SIG-M5 (cell line): ENCODE data around the gene TMEM120B.

Experiments
- DNase-seq: peaks from one replicate; lab custom pipeline; 2025; lab: John Stamatoyannopoulos, UW

Gene TMEM120B

DNA sequence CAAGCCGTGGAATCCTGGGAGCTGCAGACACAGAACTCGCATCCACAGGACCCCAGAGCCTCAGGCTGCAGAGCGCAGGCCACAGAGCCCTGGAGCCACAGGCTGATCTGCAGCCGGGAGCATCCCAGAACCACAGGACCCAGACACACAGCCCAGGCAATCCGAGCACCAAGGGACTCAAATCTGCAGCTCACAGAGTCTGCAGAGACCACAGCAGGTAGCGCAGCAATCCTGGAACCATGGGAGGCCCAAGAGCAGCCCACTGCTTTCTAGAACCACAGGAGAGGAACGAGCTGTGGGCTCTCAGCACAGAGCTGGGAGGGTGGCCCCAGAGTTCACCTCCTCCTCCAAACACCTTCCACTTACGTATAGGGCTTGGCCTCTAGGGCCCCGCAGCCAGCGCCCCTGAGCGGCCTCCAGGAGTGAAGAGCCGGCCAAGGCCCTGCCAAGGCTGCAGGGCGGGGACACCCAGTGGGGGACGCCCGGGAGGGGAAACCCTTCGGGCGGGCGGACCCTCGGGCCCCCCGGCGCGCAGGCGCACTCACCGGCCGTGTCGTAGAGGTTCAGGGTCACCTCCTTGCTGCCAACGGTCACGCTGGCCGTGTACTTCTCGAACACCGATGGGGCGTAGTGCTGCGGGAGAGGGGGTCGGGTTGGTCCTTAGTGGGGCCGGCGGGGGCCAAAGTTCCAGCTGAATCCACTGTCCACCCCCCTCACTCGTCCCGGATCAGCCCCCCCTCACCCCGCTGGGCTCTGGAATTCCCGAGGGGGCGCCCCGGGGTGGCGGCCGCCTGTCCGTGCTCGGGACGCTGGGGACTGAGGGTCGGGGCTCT is 80.3 kb downstream of the TMEM120B start:
- no peak for DNase-seq

- no peak for DNase-seq
Observed at GRCh38 chr12:121793440-121793837, 80.9 kb downstream of the TMEM120B start, which contains the start of gene RHOF. Gene RHOF (minus strand): TSS chr12:121793688. CDS start chr12:121793633, 55 bp downstream.

DNA sequence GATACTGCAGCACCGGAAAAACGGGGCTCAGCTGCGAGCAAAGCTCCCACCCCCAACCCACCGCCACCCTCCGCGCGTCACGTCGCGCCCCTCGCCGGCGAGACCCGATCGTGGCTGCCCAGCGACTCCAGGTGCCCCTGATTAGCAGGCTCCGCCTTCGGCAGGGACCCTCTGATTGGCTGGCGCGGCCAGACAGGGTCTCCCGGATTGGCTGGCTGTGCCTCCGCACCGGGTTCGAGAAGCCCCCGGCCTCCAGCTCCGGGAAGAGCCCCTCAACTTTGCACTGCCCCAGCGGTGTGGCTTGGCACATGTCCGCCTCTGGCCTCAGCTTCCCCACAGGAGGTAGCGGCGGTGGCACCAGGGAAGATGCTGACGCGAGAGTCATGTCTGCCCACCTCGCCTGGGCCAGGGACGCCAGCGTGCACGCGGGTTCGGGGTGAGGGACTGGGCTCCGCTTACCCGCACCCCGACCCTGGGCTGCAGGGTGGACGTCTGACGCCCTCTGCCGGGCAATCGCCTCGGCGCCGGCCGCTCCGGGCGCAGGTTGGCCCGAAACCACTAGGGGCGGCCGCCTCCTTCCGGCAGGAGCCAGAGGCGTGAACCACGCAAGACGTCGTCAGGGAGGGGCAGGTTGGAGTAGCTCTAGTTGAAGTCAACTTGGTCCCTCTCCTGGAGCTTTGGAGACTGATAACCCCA is 81.4 kb downstream of the TMEM120B start:
- DNase-seq = peak; percentile 62

DNA sequence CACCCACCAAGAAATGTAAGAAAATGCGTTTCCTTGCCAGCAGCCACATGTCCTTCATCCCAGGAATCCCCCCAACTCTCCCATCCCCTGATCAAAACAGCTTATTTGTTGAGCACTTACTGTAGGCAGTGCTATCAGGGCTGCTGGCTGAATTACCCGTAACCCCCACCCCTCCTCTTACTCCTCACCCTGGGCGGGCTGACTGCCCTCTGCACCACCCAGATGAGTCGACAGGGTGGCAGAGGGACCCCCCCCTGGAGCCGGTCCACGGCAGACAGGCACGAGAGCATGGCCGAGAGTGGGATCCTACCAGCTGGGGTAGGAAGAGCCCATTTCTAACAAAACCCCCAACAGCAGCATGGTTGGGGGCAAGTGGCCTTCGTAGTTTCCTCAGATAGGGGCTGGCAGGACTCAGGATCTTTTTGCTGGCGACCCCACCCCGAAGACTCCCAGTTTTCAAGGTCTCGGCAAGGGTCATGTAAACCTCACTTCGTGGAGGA is 82.0 kb downstream of the TMEM120B start:
- no peak for DNase-seq

GRCh38 chr12:121795034-121795968 is 82.7 kb downstream of the TMEM120B start:
- no peak for DNase-seq

DNA sequence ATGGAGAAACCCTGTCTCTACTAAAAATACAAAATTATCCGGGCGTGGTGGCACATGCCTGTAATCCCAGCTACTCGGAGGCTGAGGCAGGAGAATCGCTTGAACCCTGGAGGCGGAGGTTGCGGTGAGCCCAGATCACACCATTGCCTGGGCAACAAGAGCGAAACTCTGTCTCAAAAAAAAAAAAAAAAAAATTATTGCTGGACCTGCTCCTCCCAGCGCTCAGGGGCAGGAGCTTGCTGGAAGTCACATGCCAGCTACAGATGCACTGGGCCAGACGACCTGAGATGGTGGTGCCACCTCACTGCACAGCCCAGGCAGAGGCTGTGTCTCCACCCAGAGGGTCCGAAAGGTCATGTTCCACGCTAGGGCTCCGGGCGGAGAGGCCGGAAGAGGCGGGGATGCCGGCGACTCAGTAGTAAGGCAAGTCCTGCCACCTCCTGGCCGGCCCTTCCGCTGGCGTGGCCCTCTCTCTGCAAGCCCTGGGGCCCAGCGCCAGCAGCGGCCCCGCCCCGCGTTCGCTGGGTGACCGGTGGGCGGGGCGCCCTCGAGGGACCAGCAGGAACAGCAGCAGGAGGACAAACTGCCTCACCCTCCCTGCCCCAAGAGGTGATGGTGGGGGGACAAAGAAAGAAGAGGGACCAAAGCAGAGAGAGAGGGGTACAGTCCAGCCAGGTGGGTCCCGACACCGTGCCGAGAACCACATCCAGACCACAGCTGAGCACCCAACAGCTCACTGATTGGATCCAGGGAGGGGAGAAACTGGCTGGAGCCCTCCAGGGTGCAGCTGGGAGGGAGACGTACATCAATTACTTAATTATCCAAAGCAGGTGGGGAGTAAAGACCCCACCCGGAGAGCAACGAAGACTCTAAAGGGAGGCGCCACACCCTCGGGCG is 84.6 kb downstream of the TMEM120B start:
- DNase-seq = no peak

- no peak for DNase-seq
Observed at GRCh38 chr12:121797937-121798786, 85.6 kb downstream of the TMEM120B start.

DNA sequence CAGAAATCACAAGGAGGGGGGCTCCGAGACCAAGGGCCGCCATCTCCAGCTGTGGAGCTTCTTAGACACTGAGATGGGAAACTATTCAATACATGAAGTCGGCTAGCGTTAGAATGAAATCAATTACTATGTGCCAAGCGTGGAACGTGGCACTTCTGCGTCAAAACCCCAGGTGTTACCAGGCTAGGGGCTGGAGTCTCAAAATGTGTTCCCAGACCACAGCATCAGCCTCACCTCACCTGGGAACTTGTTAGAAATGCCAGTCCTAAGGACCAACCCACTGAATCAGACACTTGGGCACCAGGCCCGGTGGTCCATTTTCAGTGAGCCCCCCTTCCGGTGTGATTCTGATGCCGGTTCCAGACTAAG is 86.2 kb downstream of the TMEM120B start:
- no peak for DNase-seq

- DNase-seq = peak; percentile 37
Observed at GRCh38 chr12:121799156-121799841, 86.7 kb downstream of the TMEM120B start.

DNA sequence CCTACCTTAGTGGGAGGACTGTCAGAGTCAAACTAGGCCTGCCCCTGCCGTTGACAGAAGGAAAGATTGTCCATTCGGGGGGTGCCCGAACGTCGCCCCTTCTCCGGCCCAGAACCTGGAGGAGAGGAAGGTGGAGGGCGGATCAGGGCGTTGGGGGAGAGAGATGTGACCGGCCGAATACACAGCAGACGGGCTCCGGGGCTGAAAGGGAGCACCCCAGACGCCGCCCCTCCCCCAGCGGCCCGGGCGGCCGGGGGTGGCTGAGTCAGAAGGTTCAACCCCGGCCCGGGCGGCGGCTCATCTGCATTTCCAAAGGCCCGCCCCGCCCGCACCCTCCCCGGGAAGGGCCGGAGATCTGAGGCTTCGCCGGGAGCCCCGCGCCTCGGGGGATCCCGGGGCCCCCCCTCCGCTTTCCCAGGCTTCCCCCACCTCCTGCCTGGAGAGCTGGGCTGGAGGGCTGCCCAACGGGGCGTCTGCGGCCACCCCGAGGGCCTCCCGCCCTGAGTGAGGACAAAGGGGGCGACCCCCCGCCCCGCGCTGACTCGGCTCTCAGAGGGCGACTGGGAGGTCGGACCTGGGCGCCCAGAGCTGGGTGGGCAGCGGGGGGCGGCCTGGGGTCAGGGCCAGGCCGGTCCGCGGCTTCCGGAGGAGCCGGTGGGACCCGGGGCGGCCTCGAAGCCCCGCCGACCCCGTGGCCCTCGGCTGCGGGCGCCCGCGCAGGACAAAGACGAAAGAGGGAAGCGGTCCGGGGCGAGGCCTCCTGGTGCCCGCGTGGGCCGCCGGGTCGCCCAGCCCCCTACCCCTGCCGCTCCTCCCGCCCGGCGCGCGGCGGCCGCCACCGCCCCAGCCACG is 87.5 kb downstream of the TMEM120B start:
- DNase-seq = no peak

DNA sequence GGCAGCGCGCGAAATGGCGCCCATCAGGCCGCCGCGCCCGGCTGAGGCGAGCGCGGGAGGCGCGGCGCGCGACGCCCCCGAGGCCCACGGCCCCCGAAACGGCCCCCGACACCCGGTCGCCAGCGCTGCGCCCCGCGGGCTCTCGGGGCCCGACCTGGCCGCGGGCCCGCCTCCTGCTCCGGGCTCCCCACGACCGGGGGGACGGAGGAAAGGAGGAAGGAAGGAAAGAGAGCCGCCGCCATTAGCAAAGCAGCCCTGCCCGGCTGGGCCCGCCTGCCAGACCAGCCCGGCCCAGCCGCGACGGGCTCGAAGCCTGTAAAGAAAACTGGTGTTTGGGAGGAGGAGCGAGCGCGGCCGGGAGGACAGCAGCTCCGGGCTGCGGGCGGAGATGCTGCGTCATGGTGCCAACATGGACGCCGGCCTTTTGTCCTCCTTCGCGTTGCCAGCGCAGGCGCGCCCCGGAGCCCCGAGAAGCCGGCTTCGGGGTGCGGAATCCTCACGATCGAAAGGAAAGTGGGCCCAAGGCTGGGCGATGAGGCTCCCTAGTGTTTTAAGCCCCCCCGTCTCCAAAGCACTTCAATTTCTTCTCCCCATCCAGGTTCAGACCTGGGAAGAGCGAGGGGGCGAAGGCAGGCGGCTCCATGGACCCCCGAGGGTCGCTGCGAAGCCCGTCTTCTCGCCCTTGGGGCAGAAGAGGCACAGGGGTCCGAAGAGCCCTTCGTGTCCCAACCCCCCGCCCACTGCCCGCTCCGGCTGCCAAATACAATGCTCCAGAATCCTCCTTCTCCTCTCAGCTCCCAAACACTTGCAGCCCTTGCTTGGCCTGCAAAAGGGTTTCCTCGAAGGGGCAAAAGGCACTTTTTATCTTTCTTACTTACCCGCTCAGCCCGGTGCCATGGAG is 88.4 kb downstream of the TMEM120B start:
- no peak for DNase-seq

- DNase-seq = no peak
Observed at GRCh38 chr12:121801595-121802484, 89.3 kb downstream of the TMEM120B start.

DNA sequence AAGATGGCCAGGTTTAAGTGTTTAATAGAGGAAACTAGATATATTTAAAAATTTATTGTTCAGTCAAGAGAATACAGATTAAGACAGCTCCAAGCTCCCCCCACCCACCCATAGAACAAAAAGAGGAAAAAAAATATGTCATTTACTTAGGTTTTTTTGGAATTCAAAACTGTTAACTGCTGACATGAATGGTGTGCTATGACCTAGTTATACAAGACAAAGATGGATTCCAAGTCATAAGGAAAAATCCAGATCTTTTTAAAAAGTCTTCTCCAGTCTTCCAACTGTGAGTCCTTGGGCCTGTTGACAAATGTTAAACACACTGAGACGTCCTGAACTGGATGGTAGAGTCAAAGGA is 89.9 kb downstream of the TMEM120B start:
- no peak for DNase-seq

- peak; percentile 94 for DNase-seq
Observed at GRCh38 chr12:121802843-121803698, 90.5 kb downstream of the TMEM120B start.

- no peak for DNase-seq
Observed at GRCh38 chr12:121803861-121804416, 91.4 kb downstream of the TMEM120B start, which contains the start of gene SETD1B. Gene SETD1B (plus strand): TSS chr12:121804009. CDS start chr12:121804738, 729 bp downstream.
